ENCODE data around the gene ANKRD26. TPM values are rescaled to one million over a fixed set of nuclear protein-coding genes. Genes with fewer than 3 reads are reported as not detected.

The ANKRD26 gene
- total and polyA plus RNA-seq, 4 donors = 1.1 to 23.5 (median 3.9) TPM

DNA sequence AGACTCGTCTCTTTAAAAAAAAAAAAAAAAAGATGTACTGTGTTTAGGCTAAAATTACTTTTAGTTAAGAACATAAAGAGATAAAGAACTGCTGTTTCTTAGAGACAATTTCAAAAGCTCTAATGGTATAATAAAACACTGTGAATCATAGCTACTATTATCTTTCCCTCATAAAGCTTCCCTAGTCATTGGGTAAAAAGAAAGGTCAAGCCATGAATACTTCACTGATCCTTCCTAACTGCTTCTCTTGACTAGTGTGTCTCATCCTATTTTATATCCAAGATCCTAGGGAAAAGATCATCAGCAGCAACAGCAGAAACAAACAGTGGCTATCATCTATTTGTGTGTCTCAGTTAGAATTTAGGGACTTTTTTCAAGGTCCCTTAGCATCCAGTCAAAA, 43.4 kb upstream of the ANKRD26 start:
- no peak for TF ChIP-seq CTCF (IDR thresholded peaks at IDR 0.05; ENCODE audit: control extremely low read depth, extremely low read depth)
- no peak overlapping the region for H3K4me3 ChIP-seq
- H3K27ac ChIP-seq (ENCODE audit: low read depth in 1 of 2, low read length in 1 of 2) = no peak overlapping the region
- WGBS, 2 donors = 97 to 100% methylated on average over 1 of the region's 1 CpG
- H3K27me3 ChIP-seq (ENCODE audit: control insufficient read depth in 3 of 3, insufficient read depth in 3 of 3, low read length in 2 of 3) = no peaks in the 10 kb centered on the region
- peaks cover 15 to 45% (median 33%) of the 10 kb centered on the region in 4 donors for H3K36me3 ChIP-seq (ENCODE audit: control insufficient read depth in 4 of 4, insufficient read depth in 4 of 4, low read length in 4 of 4)
- no peak overlapping the region for H3K9ac ChIP-seq (ENCODE audit: insufficient read depth in 1 of 2, low read length in 2 of 2)
- DNase-seq (no peak), ATAC-seq (ENCODE audit: insufficient read depth, low FRiP score) (no peak)
- no peaks in the 10 kb centered on the region for H3K4me1 ChIP-seq (ENCODE audit: control insufficient read depth in 5 of 5, insufficient read depth in 5 of 5, low read length in 5 of 5)
- H3K9me3 ChIP-seq (ENCODE audit: control insufficient read depth in 4 of 4, insufficient read depth in 3 of 4, low read length in 3 of 4) = no peaks in the 10 kb centered on the region

- Histone ChIP-seq H3K9ac (ENCODE audit: insufficient read depth in 1 of 2, low read length in 2 of 2) (no peak overlapping the region), H3K27me3 (ENCODE audit: control insufficient read depth in 3 of 3, insufficient read depth in 3 of 3, low read length in 2 of 3) (no peaks in the 10 kb centered on the region), H3K4me3 (no peak overlapping the region), H3K36me3 (ENCODE audit: control insufficient read depth in 4 of 4, insufficient read depth in 4 of 4, low read length in 4 of 4) (peaks cover 10 to 28% (median 17%) of the 10 kb centered on the region in 4 donors), H3K4me1 (ENCODE audit: control insufficient read depth in 5 of 5, insufficient read depth in 5 of 5, low read length in 5 of 5) (no peaks in the 10 kb centered on the region), H3K9me3 (ENCODE audit: control insufficient read depth in 4 of 4, insufficient read depth in 3 of 4, low read length in 3 of 4) (no peaks in the 10 kb centered on the region), H3K27ac (ENCODE audit: low read depth in 1 of 2, low read length in 1 of 2) (no peak overlapping the region)
- DNase-seq (no peak), ATAC-seq (ENCODE audit: insufficient read depth, low FRiP score) (no peak)
- 74 to 77% methylated on average over 3 of the region's 3 CpGs for WGBS, 2 donors
- TF ChIP-seq CTCF (IDR thresholded peaks at IDR 0.05; ENCODE audit: control extremely low read depth, extremely low read depth) = no peak
These were observed 38.0 kb upstream of the ANKRD26 start for GRCh38 chr10:27138277-27138676.

DNA sequence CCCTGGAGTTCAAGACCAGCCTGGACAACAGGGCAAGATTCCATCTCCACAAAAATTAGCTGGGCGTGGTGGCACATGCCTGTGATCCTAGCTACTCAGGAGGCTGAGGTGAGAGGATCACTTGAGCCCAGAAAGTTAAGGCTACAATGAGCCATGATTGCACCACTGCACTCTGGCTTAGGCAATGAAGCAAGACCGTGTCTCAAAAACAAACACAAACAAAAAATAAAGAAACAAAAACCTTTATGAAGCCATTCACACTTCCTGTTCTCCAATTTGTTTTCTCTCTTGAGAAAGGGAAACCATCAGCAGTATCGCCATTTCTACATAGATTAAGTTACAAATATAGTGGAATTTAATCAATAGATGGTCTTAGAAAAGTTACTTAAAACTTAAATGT, 34.1 kb upstream of the ANKRD26 start:
- Histone ChIP-seq H3K4me1 (ENCODE audit: control insufficient read depth in 5 of 5, insufficient read depth in 5 of 5, low read length in 5 of 5) (no peaks in the 10 kb centered on the region), H3K36me3 (ENCODE audit: control insufficient read depth in 4 of 4, insufficient read depth in 4 of 4, low read length in 4 of 4) (peaks cover 8 to 41% (median 20%) of the 10 kb centered on the region in 4 donors), H3K4me3 (no peak overlapping the region), H3K9me3 (ENCODE audit: control insufficient read depth in 4 of 4, insufficient read depth in 3 of 4, low read length in 3 of 4) (no peaks in the 10 kb centered on the region), H3K27me3 (ENCODE audit: control insufficient read depth in 3 of 3, insufficient read depth in 3 of 3, low read length in 2 of 3) (no peaks in the 10 kb centered on the region), H3K27ac (ENCODE audit: low read depth in 1 of 2, low read length in 1 of 2) (no peak overlapping the region), H3K9ac (ENCODE audit: insufficient read depth in 1 of 2, low read length in 2 of 2) (no peak overlapping the region)
- no peak for TF ChIP-seq CTCF (IDR thresholded peaks at IDR 0.05; ENCODE audit: control extremely low read depth, extremely low read depth)
- 59 to 85% methylated on average over 3 of the region's 3 CpGs for WGBS, 2 donors
- DNase-seq (no peak), ATAC-seq (ENCODE audit: insufficient read depth, low FRiP score) (no peak)

- no peak for TF ChIP-seq CTCF (IDR thresholded peaks at IDR 0.05; ENCODE audit: control extremely low read depth, extremely low read depth)
- Histone ChIP-seq H3K4me3 (no peak overlapping the region), H3K27ac (ENCODE audit: low read depth in 1 of 2, low read length in 1 of 2) (no peak overlapping the region), H3K9ac (ENCODE audit: insufficient read depth in 1 of 2, low read length in 2 of 2) (no peak overlapping the region), H3K9me3 (ENCODE audit: control insufficient read depth in 4 of 4, insufficient read depth in 3 of 4, low read length in 3 of 4) (peaks cover 0 to 3% (median 0%) of the 10 kb centered on the region in 4 donors), H3K36me3 (ENCODE audit: control insufficient read depth in 4 of 4, insufficient read depth in 4 of 4, low read length in 4 of 4) (peaks cover 11 to 28% (median 26%) of the 10 kb centered on the region in 4 donors), H3K4me1 (ENCODE audit: control insufficient read depth in 5 of 5, insufficient read depth in 5 of 5, low read length in 5 of 5) (no peaks in the 10 kb centered on the region), H3K27me3 (ENCODE audit: control insufficient read depth in 3 of 3, insufficient read depth in 3 of 3, low read length in 2 of 3) (no peaks in the 10 kb centered on the region)
- DNase-seq (no peak), ATAC-seq (ENCODE audit: insufficient read depth, low FRiP score) (no peak)
- 94 to 98% methylated on average over 3 of the region's 3 CpGs for WGBS, 2 donors
These were observed 7.9 kb upstream of the ANKRD26 start for GRCh38 chr10:27108165-27108564.
